Suprapubic skin (tissue), 3 donors: Measurements from ENCODE around the gene LAMA5.

Experiments used
- POLR2AphosphoS5 ChIP-seq, 3 donors: sonication (generic); formaldehyde crosslinking; IDR thresholded peaks; one replicate each; pipeline ENCODE4 v1.6.1; 2017; ENCODE audit warnings: antibody characterized with exemption in 3 of 3
- TF ChIP-seq, protein P1 (sequence below), 2 donors: fragments of 200-600 bp in 1 of 2; fragments of 450-650 bp in 1 of 2; sonication (generic) in 1 of 2; IDR thresholded peaks; one replicate each; pipeline ENCODE4 v1.5.1; 2016 to 2019; ENCODE audit warnings: antibody characterized with exemption in 2 of 2, mild to moderate bottlenecking in 1 of 2, moderate library complexity in 1 of 2

- TF ChIP-seq POLR2AphosphoS5 (IDR thresholded peaks at IDR 0.05): no peak
- TF ChIP-seq, protein P1, sequence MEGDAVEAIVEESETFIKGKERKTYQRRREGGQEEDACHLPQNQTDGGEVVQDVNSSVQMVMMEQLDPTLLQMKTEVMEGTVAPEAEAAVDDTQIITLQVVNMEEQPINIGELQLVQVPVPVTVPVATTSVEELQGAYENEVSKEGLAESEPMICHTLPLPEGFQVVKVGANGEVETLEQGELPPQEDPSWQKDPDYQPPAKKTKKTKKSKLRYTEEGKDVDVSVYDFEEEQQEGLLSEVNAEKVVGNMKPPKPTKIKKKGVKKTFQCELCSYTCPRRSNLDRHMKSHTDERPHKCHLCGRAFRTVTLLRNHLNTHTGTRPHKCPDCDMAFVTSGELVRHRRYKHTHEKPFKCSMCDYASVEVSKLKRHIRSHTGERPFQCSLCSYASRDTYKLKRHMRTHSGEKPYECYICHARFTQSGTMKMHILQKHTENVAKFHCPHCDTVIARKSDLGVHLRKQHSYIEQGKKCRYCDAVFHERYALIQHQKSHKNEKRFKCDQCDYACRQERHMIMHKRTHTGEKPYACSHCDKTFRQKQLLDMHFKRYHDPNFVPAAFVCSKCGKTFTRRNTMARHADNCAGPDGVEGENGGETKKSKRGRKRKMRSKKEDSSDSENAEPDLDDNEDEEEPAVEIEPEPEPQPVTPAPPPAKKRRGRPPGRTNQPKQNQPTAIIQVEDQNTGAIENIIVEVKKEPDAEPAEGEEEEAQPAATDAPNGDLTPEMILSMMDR (IDR thresholded peaks at IDR 0.05): no peak
Observed at GRCh38 chr20:62316331-62317166, 50.6 kb downstream of the LAMA5 start.
